Stimulated activated CD4-positive, alpha-beta T cell treated with anti-CD3 and anti-CD28 coated beads, Interleukin-15, amount 100 ng/mL, for 24 hours (primary cell): ENCODE measurements around the gene IL12RB2.
A peak's percentile ranks its signal among the peaks of the same experiment; 100 is the strongest.

Experiments
- DNase-seq: peaks from one replicate; pipeline ENCODE4 v3.0.0-alpha.2; 2020

IL12RB2 gene

GRCh38 chr1:67313934-67314671 lies 6.4 kb downstream of the IL12RB2 start:
- DNase-seq, result no peak

GRCh38 chr1:67314696-67315095 lies 7.0 kb downstream of the IL12RB2 start:
- no peak for DNase-seq

- DNase-seq, result no peak
Measured at GRCh38 chr1:67316180-67316902, 8.7 kb downstream of the IL12RB2 start.

GRCh38 chr1:67316918-67317317 lies 9.2 kb downstream of the IL12RB2 start:
- no peak for DNase-seq

GRCh38 chr1:67317803-67318202 lies 10.1 kb downstream of the IL12RB2 start:
- DNase-seq, result no peak

GRCh38 chr1:67322442-67322841 lies 14.8 kb downstream of the IL12RB2 start:
- no peak for DNase-seq

- DNase-seq, result no peak
Measured at GRCh38 chr1:67323087-67323486, 15.4 kb downstream of the IL12RB2 start.

- no peak for DNase-seq
Measured at GRCh38 chr1:67324068-67324467, 16.4 kb downstream of the IL12RB2 start.

GRCh38 chr1:67327864-67328466 lies 20.3 kb downstream of the IL12RB2 start:
- DNase-seq, result no peak

- no peak for DNase-seq
Measured at GRCh38 chr1:67332653-67333529, 25.2 kb downstream of the IL12RB2 start.

- DNase-seq, result no peak
Measured at GRCh38 chr1:67333603-67334002, 25.9 kb downstream of the IL12RB2 start.

GRCh38 chr1:67335411-67335810 lies 27.7 kb downstream of the IL12RB2 start:
- DNase-seq, result no peak

GRCh38 chr1:67336157-67336556 lies 28.5 kb downstream of the IL12RB2 start:
- no peak for DNase-seq

GRCh38 chr1:67336783-67337182 lies 29.1 kb downstream of the IL12RB2 start:
- DNase-seq, result peak; percentile 49

- DNase-seq, result peak; percentile 42
Measured at GRCh38 chr1:67338642-67339041, 31.0 kb downstream of the IL12RB2 start.

GRCh38 chr1:67339623-67340343 lies 32.1 kb downstream of the IL12RB2 start:
- DNase-seq, result peak; percentile 66

GRCh38 chr1:67342076-67342890 lies 34.6 kb downstream of the IL12RB2 start:
- DNase-seq, result peak; percentile 58

- DNase-seq, result no peak
Measured at GRCh38 chr1:67345556-67345955, 37.9 kb downstream of the IL12RB2 start.

- DNase-seq, result no peak
Measured at GRCh38 chr1:67346982-67347381, 39.3 kb downstream of the IL12RB2 start.

- DNase-seq, result no peak
Measured at GRCh38 chr1:67347688-67348472, 40.2 kb downstream of the IL12RB2 start.
